A673 (cell line): ENCODE data around the gene DOCK4. TPM values are rescaled to one million over a fixed set of nuclear protein-coding genes. Genes with fewer than 3 reads are reported as not detected.

Source experiments
- BruUV-seq: library from RNA; stranded (reverse); fragments of 400-500 nt; replicated peaks from 2 replicates; lab custom pipeline; 2021; lab: Mats Ljungman, UMichigan
- CTCF ChIA-PET: fragments of 300-600 bp; sonication (Branson Sonifier 250); formaldehyde crosslinking; loops from one replicate; lab custom pipeline; 2022; ENCODE audit warnings: antibody characterized with exemption; lab: Charles Lee
- POLR2A ChIA-PET: fragments of 300-600 bp; sonication (Branson Sonifier 250); formaldehyde crosslinking; loops from one replicate; lab custom pipeline; 2022; ENCODE audit warnings: antibody characterized with exemption; ENCODE audit not compliant: low non-redundant PET; lab: Charles Lee
- DNase-seq: peaks from one replicate; pipeline ENCODE4 v3.0.0-alpha.2; 2015; ENCODE audit warnings: low spot score
- H3K27ac ChIP-seq: fragments of 200-600 bp; sonication (generic); 2 replicates; pipeline ENCODE4 v1.5.1; 2016; ENCODE audit warnings: mixed run types, low read depth, mild to moderate bottlenecking, mixed read lengths, antibody characterized with exemption, low read length; ENCODE audit not compliant: poor library complexity, severe bottlenecking
- H3K27me3 ChIP-seq: fragments of 200-600 bp; sonication (generic); replicated peaks from 2 replicates; pipeline ENCODE4 v1.6.1; 2017; ENCODE audit warnings: mixed run types, low read depth, mild to moderate bottlenecking, mixed read lengths, antibody characterized with exemption, low read length; ENCODE audit not compliant: insufficient read depth, poor library complexity
- H3K36me3 ChIP-seq: fragments of 200-600 bp; sonication (generic); 2 replicates; pipeline ENCODE4 v1.6.1; 2016; ENCODE audit warnings: mixed run types, mild to moderate bottlenecking, mixed read lengths, antibody characterized with exemption, low read length; ENCODE audit not compliant: insufficient read depth, poor library complexity, severe bottlenecking
- H3K4me1 ChIP-seq: fragments of 200-600 bp; sonication (generic); 2 replicates; pipeline ENCODE4 v1.6.1; 2017; ENCODE audit warnings: mixed run types, mild to moderate bottlenecking, mixed read lengths, antibody characterized with exemption, low read length; ENCODE audit not compliant: insufficient read depth, poor library complexity, severe bottlenecking
- H3K4me3 ChIP-seq: fragments of 200-600 bp; sonication (generic); 2 replicates; pipeline ENCODE4 v1.5.1; 2016; ENCODE audit warnings: low read depth, mixed run types, mild to moderate bottlenecking, mixed read lengths, low read length; ENCODE audit not compliant: poor library complexity, severe bottlenecking
- H3K9me3 ChIP-seq: fragments of 200-600 bp; sonication (generic); 2 replicates; pipeline ENCODE4 v1.6.1; 2016; ENCODE audit warnings: mixed run types, low read depth, mild to moderate bottlenecking, mixed read lengths, antibody characterized with exemption, low read length; ENCODE audit not compliant: poor library complexity, severe bottlenecking
- CTCF ChIP-seq: fragments of 300-800, 200-600 bp; sonication (generic); conservative IDR thresholded peaks from 2 replicates; pipeline ENCODE4 v1.5.1; 2017; ENCODE audit warnings: low read depth, mild to moderate bottlenecking, antibody characterized with exemption, low read length, moderate library complexity, mixed read lengths
- EZH2 ChIP-seq: fragments of 200-600 bp; sonication (generic); IDR thresholded peaks from 2 replicates; pipeline ENCODE4 v1.6.1; 2017; ENCODE audit warnings: borderline replicate concordance, low read depth, mild to moderate bottlenecking, mixed read lengths, antibody characterized with exemption, low read length; ENCODE audit not compliant: poor library complexity, severe bottlenecking
- intact Hi-C: fragments of 100-400 bp; cut with micrococcal nuclease; formaldehyde crosslinking; loops from one replicate; pipeline ENCODE4 v1.10.0; 2022; ENCODE audit not compliant: unreplicated experiment
- total RNA-seq: library from RNA; stranded (reverse); gene quantifications from 2 replicates; pipeline ENCODE4 v1.2.3, GENCODE V29; 2021

DOCK4 gene
- total RNA-seq, 1 experiment from 2014 or later: 28.5 TPM

DNA sequence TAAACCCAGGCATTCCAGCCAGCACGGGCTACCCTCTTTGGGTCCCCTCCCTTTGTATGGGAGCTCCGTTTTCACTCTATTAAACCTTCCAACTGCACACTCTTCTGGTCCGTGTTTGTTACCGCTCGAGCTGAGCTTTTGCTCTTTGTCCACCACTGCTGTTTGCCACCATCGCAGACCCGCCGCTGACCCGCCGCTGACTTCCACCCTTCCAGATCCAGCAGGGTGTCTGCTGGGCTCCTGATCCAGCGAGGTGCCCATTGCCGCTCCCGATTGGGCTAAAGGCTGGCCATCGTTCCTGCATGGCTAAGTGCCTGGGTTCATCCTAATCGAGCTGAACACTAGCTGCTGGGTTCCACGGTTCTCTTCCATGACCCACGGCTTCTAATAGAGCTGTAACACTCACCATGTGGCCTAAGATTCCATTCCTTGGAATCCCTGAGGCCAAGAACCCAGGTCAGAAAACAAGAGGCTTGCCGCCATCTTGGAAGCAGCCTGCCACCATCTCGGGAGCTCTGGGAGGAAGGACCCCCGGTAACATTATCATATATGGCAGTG lies 14.8 kb upstream of the DOCK4 start:
- H3K27me3 ChIP-seq: no peaks in the 10 kb centered on the region
- H3K4me3 ChIP-seq: no peak overlapping the region
- no peak for DNase-seq
- H3K36me3 ChIP-seq: no peaks in the 10 kb centered on the region
- TF ChIP-seq CTCF (no peak), EZH2 (no peak)
- no peak overlapping the region for H3K27ac ChIP-seq
- BruUV-seq: no TSS peak
- intact Hi-C loops: no loop called here
- no peaks in the 10 kb centered on the region for H3K9me3 ChIP-seq
- no peaks in the 10 kb centered on the region for H3K4me1 ChIP-seq
- ChIA-PET POLR2A (no interaction called here), CTCF (no interaction called here)

DNA sequence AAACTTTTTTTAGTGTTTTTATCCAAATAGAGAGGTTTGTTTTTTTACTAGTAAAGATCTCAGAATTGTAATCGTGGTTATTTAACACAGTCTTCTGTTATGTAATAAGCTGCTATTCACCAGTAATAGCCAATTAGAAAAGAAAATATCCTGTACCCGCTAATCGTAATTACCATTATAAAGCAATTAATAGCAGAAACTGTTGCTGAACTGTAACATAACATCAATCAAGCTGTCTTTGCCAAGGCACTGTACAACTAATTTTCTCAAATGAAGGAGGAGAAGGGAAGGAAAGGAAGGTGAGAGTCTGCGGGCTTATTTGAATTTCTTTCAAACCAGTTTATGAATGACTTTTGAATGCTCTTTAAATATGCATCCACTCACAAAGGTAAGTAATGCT lies 9.6 kb upstream of the DOCK4 start:
- CTCF ChIA-PET: no interaction called here

DNA sequence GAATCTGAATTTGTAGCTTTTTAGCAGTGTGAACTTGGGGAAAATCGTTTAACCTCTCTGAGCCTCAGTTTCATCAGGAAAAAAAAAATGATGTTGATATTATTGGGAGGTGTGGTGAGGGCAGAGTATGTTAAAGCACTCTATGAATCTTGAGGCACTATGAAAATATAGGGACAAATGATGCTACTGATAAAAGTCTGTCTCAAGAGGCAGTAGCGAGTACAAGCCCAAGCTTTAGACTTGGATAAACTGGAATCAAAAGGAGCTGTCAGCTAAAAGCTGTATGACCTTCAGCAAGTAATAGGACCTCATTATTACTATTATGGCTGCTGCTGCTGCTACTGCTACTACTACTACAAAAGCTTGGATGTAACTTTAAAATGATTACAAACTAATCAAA lies 8.7 kb upstream of the DOCK4 start:
- DNase-seq: no peak
- ChIA-PET POLR2A (interaction anchor here (0.6 kb wide), 1 partner anchor 527 kb away, joined by 4 read pairs; no protein-coding TSS in a partner anchor), CTCF (no interaction called here)
- H3K9me3 ChIP-seq: no peaks in the 10 kb centered on the region
- no peak for TF ChIP-seq CTCF
- no peak for TF ChIP-seq EZH2
- no peaks in the 10 kb centered on the region for H3K4me1 ChIP-seq
- no peaks in the 10 kb centered on the region for H3K27me3 ChIP-seq
- intact Hi-C loops: no loop called here
- H3K27ac ChIP-seq: no peak overlapping the region
- H3K4me3 ChIP-seq: no peak overlapping the region
- no peaks in the 10 kb centered on the region for H3K36me3 ChIP-seq
- BruUV-seq: no TSS peak

More for the DNA sequence above, 9.6 kb upstream of the DOCK4 start:
- DNase-seq: no peak
- no peak overlapping the region for H3K4me3 ChIP-seq
- TF ChIP-seq CTCF: no peak
- TF ChIP-seq EZH2: no peak
- BruUV-seq: no TSS peak
- no peaks in the 10 kb centered on the region for H3K9me3 ChIP-seq
- POLR2A ChIA-PET: no interaction called here
- no peaks in the 10 kb centered on the region for H3K27me3 ChIP-seq
- H3K27ac ChIP-seq: no peak overlapping the region
- H3K36me3 ChIP-seq: no peaks in the 10 kb centered on the region
- H3K4me1 ChIP-seq: no peaks in the 10 kb centered on the region
- intact Hi-C loops: no loop called here
